WTC11 (cell line): ENCODE results near the gene TET3. TPM values are rescaled to one million over a fixed set of nuclear protein-coding genes. Genes with fewer than 3 reads are reported as not detected.

Experiments used
- ATAC-seq: fragments of 200-7000 bp; cut with Tn5 transposase; 2 replicates; pipeline ENCODE4 v1.10.0; 2021; ENCODE audit warnings: mild to moderate bottlenecking, moderate library complexity
- CTCF ChIA-PET: fragments of 300-600 bp; sonication (Branson Sonifier 250); formaldehyde crosslinking; loops from one replicate; lab custom pipeline; 2021; ENCODE audit warnings: antibody characterized with exemption; lab: Charles Lee
- POLR2A ChIA-PET: fragments of 350-600 bp; sonication (Branson Sonifier 250); formaldehyde crosslinking; loops from one replicate; lab custom pipeline; 2021; ENCODE audit warnings: antibody characterized with exemption; lab: Charles Lee
- DNase-seq: peaks from one replicate; pipeline ENCODE4 v3.0.0; 2021; ENCODE audit warnings: low spot score
- H3K27ac Mint-ChIP-seq: 2 replicates; pipeline ENCODE4 v1.8.0; 2021; ENCODE audit warnings: mixed read lengths
- H3K27me3 Mint-ChIP-seq: 2 replicates; pipeline ENCODE4 v1.8.0; 2021; ENCODE audit warnings: low read depth, mild to moderate bottlenecking, moderate library complexity, mixed read lengths
- H3K36me3 Mint-ChIP-seq: 2 replicates; pipeline ENCODE4 v1.8.0; 2021; ENCODE audit warnings: mixed read lengths
- H3K4me1 Mint-ChIP-seq: 2 replicates; pipeline ENCODE4 v1.8.0; 2022; ENCODE audit warnings: mixed read lengths
- H3K4me3 Mint-ChIP-seq: 2 replicates; pipeline ENCODE4 v1.8.0; 2021; ENCODE audit warnings: mild to moderate bottlenecking, moderate library complexity, mixed read lengths
- H3K9me3 Mint-ChIP-seq: 2 replicates; pipeline ENCODE4 v1.8.0; 2021; ENCODE audit warnings: mixed read lengths
- AR ChIP-seq: fragments of 250-450 bp; sonication (Bioruptor Pico); IDR thresholded peaks from 2 replicates; pipeline ENCODE4 v1.9.0; 2021; ENCODE audit warnings: mild to moderate bottlenecking
- ARID4B ChIP-seq: sonication (generic); formaldehyde crosslinking; IDR thresholded peaks from 2 replicates; pipeline ENCODE4 v1.8.0; 2023; ENCODE audit warnings: missing genetic modification reagents, mild to moderate bottlenecking, borderline replicate concordance
- CREB1 ChIP-seq: sonication (generic); formaldehyde crosslinking; IDR thresholded peaks from 2 replicates; pipeline ENCODE4 v1.8.0; 2023; ENCODE audit warnings: mild to moderate bottlenecking, missing genetic modification reagents
- CREM ChIP-seq: sonication (generic); formaldehyde crosslinking; IDR thresholded peaks from 2 replicates; pipeline ENCODE4 v1.8.1; 2022; ENCODE audit warnings: mild to moderate bottlenecking, missing genetic modification reagents, moderate library complexity
- E2F1 ChIP-seq: sonication (generic); formaldehyde crosslinking; IDR thresholded peaks from 2 replicates; pipeline ENCODE4 v1.8.0; 2022; ENCODE audit warnings: mild to moderate bottlenecking, missing genetic modification reagents
- ELF4 ChIP-seq: sonication (generic); formaldehyde crosslinking; IDR thresholded peaks from 2 replicates; pipeline ENCODE4 v1.8.1; 2022; ENCODE audit warnings: low read depth, mild to moderate bottlenecking, moderate library complexity, missing genetic modification reagents
- ESRRA ChIP-seq: sonication (generic); formaldehyde crosslinking; IDR thresholded peaks from 2 replicates; pipeline ENCODE4 v1.8.1; 2022; ENCODE audit warnings: mild to moderate bottlenecking, missing genetic modification reagents, borderline replicate concordance
- FOXJ3 ChIP-seq: sonication (generic); formaldehyde crosslinking; IDR thresholded peaks from 2 replicates; pipeline ENCODE4 v1.9.0; 2021; ENCODE audit warnings: missing genetic modification reagents, mild to moderate bottlenecking, borderline replicate concordance
- FOXP1 ChIP-seq: sonication (generic); formaldehyde crosslinking; IDR thresholded peaks from 2 replicates; pipeline ENCODE4 v1.8.0; 2022; ENCODE audit warnings: missing genetic modification reagents, mild to moderate bottlenecking, moderate library complexity, borderline replicate concordance
- HMGXB4 ChIP-seq: sonication (generic); formaldehyde crosslinking; IDR thresholded peaks from 2 replicates; pipeline ENCODE4 v1.8.1; 2023; ENCODE audit warnings: mild to moderate bottlenecking, moderate library complexity, missing genetic modification reagents
- JAZF1 ChIP-seq: fragments of 250-450 bp; sonication (Bioruptor Pico); IDR thresholded peaks from 2 replicates; pipeline ENCODE4 v1.9.0; 2021; ENCODE audit warnings: moderate library complexity, mild to moderate bottlenecking, inconsistent platforms
- JUN ChIP-seq: sonication (generic); formaldehyde crosslinking; IDR thresholded peaks from 2 replicates; pipeline ENCODE4 v1.8.0; 2023; ENCODE audit warnings: mild to moderate bottlenecking, missing genetic modification reagents
- USF2 ChIP-seq: sonication (generic); formaldehyde crosslinking; IDR thresholded peaks from 2 replicates; pipeline ENCODE4 v1.8.1; 2023; ENCODE audit warnings: mild to moderate bottlenecking, missing genetic modification reagents, moderate library complexity
- ZNF121 ChIP-seq: sonication (generic); formaldehyde crosslinking; IDR thresholded peaks from 2 replicates; pipeline ENCODE4 v1.8.0; 2023; ENCODE audit warnings: missing genetic modification reagents
- ZNF263 ChIP-seq: sonication (generic); formaldehyde crosslinking; IDR thresholded peaks from 2 replicates; pipeline ENCODE4 v1.8.1; 2022; ENCODE audit warnings: low read depth, mild to moderate bottlenecking, moderate library complexity, missing genetic modification reagents
- ZNF281 ChIP-seq: sonication (generic); formaldehyde crosslinking; IDR thresholded peaks from 2 replicates; pipeline ENCODE4 v1.8.0; 2023; ENCODE audit warnings: mild to moderate bottlenecking, missing genetic modification reagents
- ZNF416 ChIP-seq: fragments of 250-450 bp; sonication (Bioruptor Pico); IDR thresholded peaks from 2 replicates; pipeline ENCODE4 v1.9.0; 2021; ENCODE audit warnings: mild to moderate bottlenecking, inconsistent platforms
- ZNF512 ChIP-seq: sonication (generic); formaldehyde crosslinking; IDR thresholded peaks from 2 replicates; pipeline ENCODE4 v1.8.1; 2022; ENCODE audit warnings: missing genetic modification reagents, borderline replicate concordance
- total RNA-seq: library from RNA; stranded (reverse); gene quantifications from 3 replicates; pipeline ENCODE4 v1.2.3, GENCODE V29; 2021

TET3 gene
- total RNA-seq, 1 experiment from 2014 or later = 19.3 TPM

- TF ChIP-seq ZNF263 (CRISPR knock-in tag) = no peak
- TF ChIP-seq JUN (CRISPR knock-in tag) = no peak
- TF ChIP-seq ZNF281 (CRISPR knock-in tag) = no peak
- no peak for TF ChIP-seq HMGXB4 (CRISPR knock-in tag)
- no peak for TF ChIP-seq ELF4 (CRISPR knock-in tag)
- no peak for TF ChIP-seq JAZF1 (CRISPR knock-in tag)
- no peak for TF ChIP-seq ZNF416 (CRISPR knock-in tag)
- TF ChIP-seq CREB1 (CRISPR knock-in tag) = no peak
- TF ChIP-seq ZNF512 = no peak
- TF ChIP-seq CREM (CRISPR knock-in tag) = no peak
- no peak for TF ChIP-seq USF2 (CRISPR knock-in tag)
- TF ChIP-seq AR (CRISPR knock-in tag) = no peak
- TF ChIP-seq ESRRA (CRISPR knock-in tag) = no peak
Measured at GRCh38 chr2:73982140-73982617, 2.5 kb upstream of the TET3 start (continued).

- H3K4me1 Mint-ChIP-seq = peaks cover 80% of the 10 kb centered on the region
- TF ChIP-seq FOXP1 (CRISPR knock-in tag) (peak; percentile 14; the same call in 1 of the 2 replicates), FOXJ3 (CRISPR knock-in tag) (no peak), E2F1 (CRISPR knock-in tag) (no peak), ZNF121 (CRISPR knock-in tag) (0 out of 2 replicates have a peak, but pooled peaks have one; percentile 31), ARID4B (CRISPR knock-in tag) (0 out of 2 replicates have a peak, but pooled peaks have one; percentile 11)
Measured at GRCh38 chr2:73983322-73984202, 1.1 kb upstream of the TET3 start.

More at GRCh38 chr2:73983322-73984202, 1.1 kb upstream of the TET3 start:
- peak; percentile 67 for DNase-seq
- ChIA-PET CTCF (no interaction called here), POLR2A (interaction anchor here (1.5 kb wide), 1 partner anchor 19 kb away, joined by 3 read pairs; no protein-coding TSS in a partner anchor)
- H3K4me3 Mint-ChIP-seq = peak overlapping the region; percentile 82
- H3K36me3 Mint-ChIP-seq = peaks cover 7% of the 10 kb centered on the region; the same call in 1 of the 2 replicates
- peaks cover 52% of the 10 kb centered on the region for H3K27me3 Mint-ChIP-seq
- H3K9me3 Mint-ChIP-seq = no peaks in the 10 kb centered on the region
- peak; percentile 14 for ATAC-seq
- H3K27ac Mint-ChIP-seq = peak overlapping the region; percentile 55
